ENCODE results near the gene SLC25A38. TPM values are rescaled to one million over a fixed set of nuclear protein-coding genes. Genes with fewer than 3 reads are reported as not detected.

SLC25A38 gene
- total and polyA plus RNA-seq, 9 of the 15 experiments (the other 6 are each of a cell fraction or from before 2014, with no cell fraction given) = 13.5 to 51.1 (median 30.6) TPM

- TF ChIP-seq ZMIZ1 (IDR thresholded peaks at IDR 0.05; ENCODE audit: low read depth in 2 of 2, low read length in 2 of 2) = no peak
- no peak for TF ChIP-seq GATA2 (CRISPR knock-in tag; IDR thresholded peaks at IDR 0.05)
- 0 out of 2 replicates have a peak, but pooled peaks have one; percentile 48 for TF ChIP-seq FOXO4 (CRISPR knock-in tag; IDR thresholded peaks at IDR 0.05)
- peak; percentile 53 for TF ChIP-seq GABPA (tag; conservative IDR thresholded peaks at IDR 0.05; ENCODE audit: low read depth)
- TF ChIP-seq ZNF224 (CRISPR knock-in tag; IDR thresholded peaks at IDR 0.05) = no peak
- TF ChIP-seq CGGBP1 (CRISPR knock-in tag; IDR thresholded peaks at IDR 0.05) = no peak
- TF ChIP-seq CBFA2T2 (conservative IDR thresholded peaks at IDR 0.05) = no peak
- TF ChIP-seq USF1 (CRISPR knock-in tag; IDR thresholded peaks at IDR 0.05) = no peak
- no peak for TF ChIP-seq NKRF (IDR thresholded peaks at IDR 0.05; ENCODE audit: borderline replicate concordance)
- TF ChIP-seq RBM22 (IDR thresholded peaks at IDR 0.05; ENCODE audit: low read depth, low read length, poor library complexity, severe bottlenecking) = no peak
- no peak for TF ChIP-seq CBX5 (IDR thresholded peaks at IDR 0.05; ENCODE audit: borderline replicate concordance, low read depth)
- TF ChIP-seq BCL6 (CRISPR knock-in tag; IDR thresholded peaks at IDR 0.05) = no peak
- TF ChIP-seq RBBP5 (IDR thresholded peaks at IDR 0.05; ENCODE audit: borderline replicate concordance, insufficient read depth, low read length, poor library complexity, severe bottlenecking) = no peak
- TF ChIP-seq E4F1 (CRISPR knock-in tag; IDR thresholded peaks at IDR 0.05; ENCODE audit: borderline replicate concordance) = no peak
- TF ChIP-seq SETDB1 (IDR thresholded peaks at IDR 0.05; ENCODE audit: low read length) = no peak
- no peak for TF ChIP-seq XRCC3 (IDR thresholded peaks at IDR 0.05)
- TF ChIP-seq ZNF197 (CRISPR knock-in tag; IDR thresholded peaks at IDR 0.05; ENCODE audit: low read depth) = no peak
These were observed 21.8 kb upstream of the SLC25A38 start (continued) for GRCh38 chr3:39361252-39361927.

Data from K562 (cell line).